ENCODE data around the gene FOSB.

The FOSB gene

DNA sequence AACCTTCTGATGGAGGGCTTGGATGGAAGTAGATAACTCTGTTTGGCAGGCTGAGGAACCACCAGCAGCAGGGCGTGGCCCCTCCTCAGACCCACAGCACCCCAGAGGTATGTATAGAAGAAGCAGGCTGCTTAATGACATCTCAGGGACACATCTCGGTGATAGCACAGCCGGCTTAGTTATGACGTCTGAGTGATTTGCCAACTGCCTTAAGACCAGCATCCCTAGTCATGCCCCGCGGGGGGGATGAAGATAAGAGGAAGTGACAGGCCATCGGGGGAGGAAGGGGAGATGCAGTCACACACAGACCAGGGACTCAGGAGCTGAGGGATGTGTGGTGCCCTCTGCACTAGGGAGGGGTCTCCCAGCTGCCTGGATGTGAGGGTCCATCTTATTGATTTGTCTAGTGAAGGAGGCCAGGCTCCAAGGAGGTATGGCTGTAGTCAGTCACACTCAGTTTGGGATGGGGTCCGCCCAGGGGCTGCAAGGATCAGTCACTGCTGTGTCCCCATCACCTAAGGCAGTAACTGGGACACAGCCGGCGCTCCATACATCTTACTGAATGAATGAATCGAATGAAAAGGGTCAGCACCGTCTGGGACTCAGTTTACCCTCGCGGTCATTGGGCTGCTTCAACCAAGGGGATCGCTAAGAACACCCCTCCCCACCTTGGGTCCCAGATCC is 24.9 kb upstream of the FOSB start:
- DNase-seq = no peak

- peak; percentile 59 to 75 for DNase-seq
These were observed 24.1 kb upstream of the FOSB start for GRCh38 chr19:45443462-45444317.

DNA sequence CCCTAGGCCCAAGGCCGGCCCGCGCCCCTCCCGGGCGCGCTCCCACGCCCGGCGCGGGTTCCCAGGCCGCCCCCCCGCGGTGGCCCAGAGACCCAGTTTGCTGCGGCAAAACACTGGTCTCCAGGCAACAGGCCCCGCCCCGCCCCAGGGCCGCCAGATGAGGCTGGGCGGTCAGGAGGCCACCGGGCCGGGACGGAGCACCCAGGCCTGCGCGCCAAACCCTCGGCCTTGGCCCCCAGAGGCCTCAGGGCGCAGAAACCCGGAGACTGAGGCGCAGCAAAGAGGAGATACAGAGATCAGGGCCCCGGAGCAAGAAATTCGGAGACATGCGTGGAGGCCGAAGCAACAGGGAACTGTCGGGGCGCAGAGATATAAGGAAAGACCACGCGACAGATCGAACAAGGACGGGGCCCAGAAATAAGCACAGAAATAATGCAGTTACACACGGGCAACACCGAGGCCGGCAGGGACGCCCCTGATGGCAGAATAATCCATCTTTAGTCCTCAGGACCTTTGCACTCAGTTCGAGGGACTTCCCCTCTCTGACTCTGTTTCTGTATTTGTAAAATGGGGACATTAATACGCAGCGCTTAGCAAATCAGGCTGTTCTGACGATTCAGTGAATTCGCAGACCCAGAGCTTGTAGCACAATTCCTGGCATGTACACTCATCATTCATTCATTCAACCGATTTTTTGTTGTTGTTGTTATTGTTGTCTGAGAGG is 23.3 kb upstream of the FOSB start:
- peak; percentile 72 to 75 for DNase-seq

DNA sequence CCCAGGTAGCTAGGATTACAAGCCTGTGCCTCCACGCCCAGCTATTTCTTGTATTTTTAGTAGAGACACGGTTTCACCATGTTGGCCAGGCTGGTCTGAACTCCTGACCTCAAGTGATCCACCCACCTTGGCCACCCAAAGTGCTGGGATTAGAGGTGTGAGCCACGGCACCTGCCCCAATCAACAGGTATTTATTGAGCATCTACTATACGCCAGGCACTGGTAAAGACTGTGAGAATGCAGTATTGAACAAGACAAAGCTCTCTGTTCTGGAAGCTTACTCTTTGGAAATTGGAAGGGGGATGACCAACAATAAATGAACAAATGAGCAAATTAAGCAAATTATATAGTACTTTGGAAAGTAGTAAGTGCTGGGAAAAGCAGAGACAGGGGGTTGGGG is 22.7 kb upstream of the FOSB start:
- no peak for DNase-seq

DNA sequence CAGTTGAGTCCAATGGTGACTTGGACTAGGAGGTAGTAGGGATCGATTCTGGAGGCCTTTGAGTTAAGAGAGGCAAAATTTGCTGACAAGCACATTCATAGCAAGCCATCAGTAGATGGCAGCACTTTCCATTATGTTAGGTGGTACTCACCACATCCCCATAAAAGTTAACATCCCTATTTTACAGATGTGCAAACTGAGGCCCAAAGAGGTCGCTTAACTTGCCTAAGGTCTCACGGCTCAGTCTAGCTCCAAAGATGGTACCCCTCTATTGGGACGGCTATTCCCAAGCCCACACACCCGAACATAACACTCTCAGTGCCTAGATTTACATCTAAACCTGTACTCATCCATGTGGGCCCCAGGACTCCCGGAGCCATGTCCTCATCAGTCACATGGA is 21.5 kb upstream of the FOSB start:
- peak in 1 of 2 experiments; percentile 32 for DNase-seq

- no peak for DNase-seq
These were observed 20.9 kb upstream of the FOSB start for GRCh38 chr19:45446944-45447343.

DNA sequence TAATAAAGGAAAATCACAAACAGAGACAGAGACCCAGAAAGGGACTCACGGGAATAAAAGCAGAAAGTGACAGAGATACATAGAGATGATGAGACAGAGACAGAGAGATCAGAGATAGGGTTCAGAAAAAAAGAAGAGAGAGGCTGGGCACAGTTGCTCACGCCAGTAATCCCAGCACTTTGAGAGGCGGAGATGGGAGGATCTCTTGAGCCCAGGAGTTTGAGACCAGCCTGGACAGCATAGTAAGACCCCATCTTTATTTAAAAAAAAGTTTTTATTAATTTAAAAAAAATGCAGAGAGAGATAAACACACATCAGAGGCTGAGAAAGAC is 19.4 kb upstream of the FOSB start:
- no peak for DNase-seq

- DNase-seq = no peak
These were observed 18.9 kb upstream of the FOSB start for GRCh38 chr19:45448887-45449299.

- DNase-seq = no peak
These were observed 17.8 kb upstream of the FOSB start for GRCh38 chr19:45450012-45450333.

DNA sequence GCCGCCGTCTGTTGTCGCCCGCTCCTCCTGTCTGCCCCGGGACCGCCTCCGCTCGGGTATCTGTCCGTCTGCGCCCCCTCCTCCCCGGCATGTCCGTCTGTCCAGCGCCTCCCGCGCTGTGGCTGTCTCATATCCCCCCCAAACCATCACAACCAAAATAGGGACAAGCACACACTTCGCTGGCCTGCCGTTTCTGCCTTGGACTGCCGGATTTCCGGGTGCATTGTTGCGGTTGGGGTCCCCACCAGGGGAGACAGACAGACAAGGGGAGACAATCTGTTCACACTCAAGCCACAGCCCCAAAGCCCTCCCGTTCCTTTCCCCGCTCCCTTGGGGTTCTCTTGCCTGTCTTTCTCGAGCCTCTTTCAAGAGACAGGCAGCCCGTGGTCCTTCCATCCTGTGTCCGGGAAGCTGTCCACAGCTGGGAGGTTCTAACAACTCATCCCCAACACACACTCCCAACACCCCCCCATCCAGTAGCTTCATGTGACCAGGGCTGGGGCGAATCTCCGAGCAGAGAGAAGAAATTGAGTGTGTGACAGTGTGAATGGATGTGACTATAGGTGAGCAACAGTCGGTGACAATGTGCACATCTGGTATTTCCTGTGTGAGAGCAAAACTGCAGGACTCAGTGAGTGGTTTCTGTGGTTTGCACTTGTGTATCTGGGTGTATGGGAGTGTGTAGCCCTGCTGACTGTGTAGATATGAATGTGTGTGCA is 16.5 kb upstream of the FOSB start:
- no peak for DNase-seq

DNA sequence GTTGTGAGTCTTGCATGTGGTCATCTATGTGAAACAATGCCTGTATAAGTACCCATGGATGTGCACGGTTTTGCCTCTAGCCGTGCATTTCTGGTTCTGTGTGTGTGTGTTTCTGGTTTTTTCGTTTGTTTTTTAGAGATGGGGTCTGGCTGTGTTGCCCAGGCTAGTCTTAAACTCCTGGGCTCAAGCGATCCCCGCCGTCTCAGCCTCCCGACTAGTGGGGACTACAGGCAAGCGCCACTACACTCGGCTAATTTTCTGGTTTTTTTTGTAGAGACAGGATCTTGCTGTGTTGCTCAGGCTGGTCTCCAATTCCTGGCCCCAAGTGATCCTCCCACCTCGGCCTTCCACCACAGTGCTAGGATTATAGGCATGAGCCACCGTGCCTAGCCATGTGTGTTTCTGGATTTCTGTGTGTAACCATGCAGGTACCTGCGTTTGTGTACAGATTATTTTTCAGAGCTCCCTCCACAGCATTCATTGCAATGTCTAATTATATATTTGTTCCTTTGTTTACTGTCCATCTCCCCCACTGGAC is 15.9 kb upstream of the FOSB start:
- DNase-seq = no peak

DNA sequence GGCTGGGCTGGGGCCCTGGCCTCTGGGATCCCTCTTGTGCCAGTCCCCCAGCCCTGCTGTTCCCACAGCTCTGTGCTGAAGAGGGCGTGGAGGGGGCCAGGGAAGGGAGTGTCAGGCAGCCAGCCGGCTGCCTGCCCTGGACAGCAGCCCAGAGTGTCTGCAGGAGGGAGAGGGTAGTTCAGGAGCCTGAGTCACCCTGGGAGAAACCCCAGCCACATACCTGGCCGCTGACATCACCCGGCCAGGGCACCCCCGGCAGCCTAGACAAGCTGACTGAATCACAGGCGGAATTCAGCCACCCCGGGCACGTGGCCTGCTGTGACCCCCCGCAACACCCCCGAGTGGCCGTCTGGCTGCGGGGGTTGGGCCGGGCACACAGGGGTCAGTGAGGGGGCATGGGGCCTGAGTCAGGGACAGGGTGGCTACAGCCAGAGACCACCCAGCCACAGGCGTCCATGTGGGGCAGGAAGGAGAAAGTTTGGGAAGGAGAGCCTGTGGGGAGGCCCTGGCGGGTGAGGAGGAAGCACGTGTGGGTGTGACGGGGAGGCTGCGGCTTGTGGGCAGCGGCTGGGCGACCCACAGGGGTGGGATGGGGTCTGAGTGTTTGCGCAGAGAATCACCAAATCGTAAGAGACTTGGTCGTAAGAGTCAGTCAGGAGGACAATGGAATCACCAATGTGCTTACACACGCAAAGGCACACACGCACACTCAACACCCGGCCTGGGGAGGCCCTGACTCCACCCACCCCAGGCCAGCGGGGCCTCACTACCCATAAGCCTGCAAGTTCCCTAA is 11.9 kb upstream of the FOSB start:
- DNase-seq = peak in 1 of 2 experiments; percentile 63

GRCh38 chr19:45456500-45456815 is 11.3 kb upstream of the FOSB start:
- DNase-seq = no peak

DNA sequence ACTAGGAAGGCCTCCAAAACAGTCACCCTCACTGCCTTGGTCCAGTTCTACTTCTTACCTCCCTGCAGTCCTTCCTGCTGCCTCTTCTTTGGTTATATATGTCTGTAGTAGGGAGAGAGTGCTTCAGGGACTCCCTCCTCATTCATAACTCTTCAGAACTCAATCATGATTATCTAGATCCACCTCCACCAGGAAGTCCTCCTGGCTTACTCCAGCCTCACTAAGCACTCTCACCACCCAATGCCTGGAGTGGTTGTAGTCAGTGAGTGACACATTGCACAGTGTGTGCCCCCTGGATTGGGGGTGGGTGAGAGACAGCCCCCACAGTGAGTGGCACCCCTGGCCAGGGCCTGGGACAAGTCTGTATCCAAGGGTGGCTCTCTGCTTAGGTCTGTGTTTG is 10.0 kb upstream of the FOSB start:
- no peak for DNase-seq

- no peak for DNase-seq
These were observed 6.9 kb upstream of the FOSB start for GRCh38 chr19:45460807-45461347.

DNA sequence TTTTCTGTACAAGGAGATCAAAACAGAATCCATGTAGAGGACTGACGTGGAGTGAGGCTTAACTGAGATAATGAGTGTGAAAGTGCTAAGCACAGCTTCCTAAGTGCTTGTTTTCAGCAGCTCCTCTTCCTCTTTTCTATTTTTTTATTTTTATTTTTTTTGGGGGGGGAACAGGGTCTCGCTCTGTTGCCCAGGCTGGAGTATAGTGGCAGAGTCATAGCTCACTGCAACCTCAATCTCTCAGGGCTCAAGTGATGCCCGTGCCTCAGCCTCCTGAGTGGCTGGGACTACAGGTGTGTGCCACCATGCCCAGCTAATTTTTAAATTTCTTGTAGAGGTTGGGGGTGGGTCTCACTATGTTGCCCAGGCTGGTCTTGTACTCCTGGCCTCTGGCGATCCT is 5.6 kb upstream of the FOSB start:
- DNase-seq = no peak

GRCh38 chr19:45463241-45463640 is 4.6 kb upstream of the FOSB start:
- DNase-seq = no peak

GRCh38 chr19:45464274-45464673 is 3.5 kb upstream of the FOSB start:
- DNase-seq = no peak

- no peak for DNase-seq
These were observed 2.8 kb upstream of the FOSB start for GRCh38 chr19:45464852-45465441.

GRCh38 chr19:45467115-45467455 is 711 bp upstream of the FOSB start:
- DNase-seq = no peak

- DNase-seq = no peak
These were observed 409 bp downstream of the FOSB start for GRCh38 chr19:45468159-45468651.

DNA sequence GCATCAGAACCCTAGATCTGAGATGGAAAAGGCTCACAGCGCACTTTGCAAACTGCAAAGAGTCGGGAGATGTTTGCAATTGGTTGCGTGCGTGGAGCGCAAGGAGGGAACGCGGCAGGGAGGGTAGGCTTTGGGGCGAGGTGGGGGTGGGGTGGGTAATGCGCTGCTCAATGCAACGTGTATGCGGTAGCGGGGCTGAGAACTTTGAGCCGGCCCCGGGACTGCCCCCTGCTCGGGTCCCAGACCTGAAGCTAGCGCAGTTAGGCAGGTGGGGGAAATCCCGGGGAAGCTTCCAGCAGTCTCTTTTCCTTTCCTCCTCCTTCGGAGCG is 971 bp downstream of the FOSB start:
- DNase-seq = no peak
